GM18909 (cell line): ENCODE results near the gene ROMO1.

Source experiments
- ATAC-seq: cut with Tn5 transposase; IDR thresholded peaks from one replicate; pipeline ENCODE4 v1.9.1; 2021; ENCODE audit warnings: mild to moderate bottlenecking; ENCODE audit not compliant: unreplicated experiment, poor library complexity

ROMO1 gene

DNA sequence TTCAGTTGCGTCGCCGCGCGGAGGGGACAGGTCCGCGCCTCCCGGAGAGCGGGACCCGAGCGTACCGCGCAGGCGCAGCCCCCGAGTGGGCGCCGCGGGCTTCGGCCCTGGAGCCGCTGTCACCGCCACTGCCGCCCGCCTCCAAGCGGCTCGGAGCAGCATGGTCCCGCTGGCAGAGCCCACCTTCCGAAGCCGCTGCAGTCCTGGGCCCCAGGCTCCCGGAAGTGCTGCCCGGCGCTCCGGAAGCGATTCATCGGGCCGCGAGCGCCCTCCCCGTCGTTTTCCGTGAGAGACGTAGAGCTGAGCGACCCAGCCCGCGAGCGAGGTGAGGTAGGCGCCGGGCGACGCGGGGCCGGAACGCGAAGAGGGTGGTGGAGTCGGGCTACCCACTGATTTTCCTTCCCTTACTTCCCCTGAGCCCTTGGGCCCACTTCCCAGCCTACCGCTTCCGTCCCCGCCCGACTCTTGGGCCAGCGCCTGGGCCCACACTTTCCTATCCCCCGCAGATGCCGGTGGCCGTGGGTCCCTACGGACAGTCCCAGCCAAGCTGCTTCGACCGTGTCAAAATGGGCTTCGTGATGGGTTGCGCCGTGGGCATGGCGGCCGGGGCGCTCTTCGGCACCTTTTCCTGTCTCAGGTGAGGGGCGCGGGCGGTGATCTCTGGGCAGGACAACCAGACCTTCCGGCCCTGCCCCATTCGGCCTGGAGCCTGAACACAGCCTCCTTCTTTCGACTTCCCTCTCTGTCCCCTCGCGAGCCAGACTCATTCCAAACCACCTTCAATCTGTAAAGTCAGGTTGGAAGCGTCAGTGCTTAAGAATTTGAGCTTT, at the start of gene ROMO1, which contains the start of gene NFS1:
Gene ROMO1, plus strand, starts transcription at position 279 of the 830 bp plus-strand sequence. Its CDS starts 228 bp downstream, at position 507.
Gene NFS1, minus strand, starts transcription at position 226 of the 830 bp plus-strand sequence. Its CDS starts 64 bp downstream, at position 162.
- peak; percentile 80 for ATAC-seq

GRCh38 chr20:35650632-35651031, 48.6 kb upstream of the ROMO1 start:
- no peak for ATAC-seq

DNA sequence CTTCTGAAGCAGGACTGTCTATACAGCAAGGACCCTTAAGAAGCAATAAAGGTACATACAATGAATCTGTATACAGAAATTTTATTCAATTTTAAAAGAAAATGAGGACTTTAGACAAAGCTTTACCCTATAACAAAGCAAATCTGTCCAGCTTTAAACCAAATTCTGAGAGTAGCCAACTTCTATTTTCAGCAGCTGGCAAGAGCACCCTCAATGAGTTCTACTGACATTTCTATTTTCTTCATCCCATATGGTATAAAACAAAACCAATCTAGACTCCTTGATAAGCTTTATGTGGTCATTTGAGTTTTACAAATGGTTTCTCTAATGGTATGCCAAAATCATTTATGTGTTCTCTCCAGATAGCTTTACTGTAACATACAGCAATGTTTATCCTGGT, 47.2 kb upstream of the ROMO1 start:
- no peak for ATAC-seq

DNA sequence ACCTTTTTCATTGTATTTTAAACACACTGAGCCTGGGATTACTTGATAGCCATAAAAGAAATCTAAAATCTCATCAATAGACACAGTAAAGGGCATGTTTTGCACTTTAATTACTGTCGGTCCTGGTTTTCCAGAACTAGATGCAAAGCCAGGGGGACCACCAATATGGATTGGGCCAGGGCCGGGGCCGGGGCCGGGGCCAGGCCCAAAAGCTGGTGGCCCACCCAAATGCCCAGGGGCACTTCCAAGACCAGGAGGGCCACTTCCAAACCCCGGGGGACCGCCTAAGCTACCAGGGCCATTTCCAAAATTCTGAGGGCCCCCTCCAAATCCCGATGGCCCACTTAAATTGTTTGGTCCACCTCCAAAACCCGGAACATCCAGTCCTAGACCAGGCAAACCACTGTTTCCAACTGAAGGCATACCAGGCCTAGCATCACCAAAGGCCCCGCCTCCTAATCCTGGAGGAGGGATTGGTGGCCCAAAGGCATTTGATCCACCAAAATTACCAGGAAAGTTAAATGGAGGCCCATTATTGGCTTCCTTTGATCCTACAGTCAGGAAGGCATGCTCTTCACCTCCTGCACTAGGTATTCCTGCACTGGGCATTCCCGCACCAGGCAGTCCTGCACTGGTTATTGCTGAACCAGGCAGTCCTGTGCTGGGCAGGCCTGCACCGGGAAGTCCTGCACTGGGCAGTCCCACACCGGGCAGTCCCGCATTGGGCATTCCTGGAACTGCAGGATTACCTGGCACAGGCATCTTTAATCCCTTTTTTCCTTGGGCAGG, 46.4 kb upstream of the ROMO1 start:
- no peak for ATAC-seq

DNA sequence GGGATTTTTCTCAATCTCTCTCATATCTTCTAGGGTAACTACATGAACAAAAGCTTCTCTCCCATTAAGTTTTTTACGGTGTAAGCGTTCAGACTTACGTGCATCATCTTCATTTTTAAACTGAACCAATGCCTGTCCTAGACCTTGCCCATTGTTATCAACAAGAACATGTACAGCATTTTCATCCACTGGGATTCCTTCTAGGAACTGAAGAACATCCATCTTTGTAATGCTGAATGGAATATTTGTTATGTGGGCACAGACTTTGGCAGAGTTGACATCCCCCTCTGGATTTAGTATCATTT, 45.8 kb upstream of the ROMO1 start:
- ATAC-seq: no peak

GRCh38 chr20:35653893-35654292, 45.3 kb upstream of the ROMO1 start:
- ATAC-seq: no peak

GRCh38 chr20:35654415-35654814, 44.8 kb upstream of the ROMO1 start:
- no peak for ATAC-seq

DNA sequence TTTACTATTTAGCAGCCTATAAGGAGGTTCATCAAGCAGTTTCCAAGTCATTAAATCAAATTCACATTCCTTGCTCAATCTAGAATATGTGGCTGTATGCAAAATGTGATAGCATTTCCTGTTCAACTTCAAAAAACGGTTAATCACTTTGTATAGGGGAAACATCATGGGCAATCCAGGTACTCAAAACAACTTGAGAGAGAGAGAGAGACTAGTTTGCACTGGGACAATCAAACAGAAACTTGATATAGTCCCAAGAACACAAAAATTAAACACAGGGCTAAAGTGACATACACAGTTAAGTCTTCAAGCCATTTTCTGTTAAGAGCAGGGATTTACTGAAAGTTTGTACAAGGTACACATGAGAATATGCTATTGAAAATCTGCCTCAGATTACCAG, 41.9 kb upstream of the ROMO1 start:
- no peak for ATAC-seq

DNA sequence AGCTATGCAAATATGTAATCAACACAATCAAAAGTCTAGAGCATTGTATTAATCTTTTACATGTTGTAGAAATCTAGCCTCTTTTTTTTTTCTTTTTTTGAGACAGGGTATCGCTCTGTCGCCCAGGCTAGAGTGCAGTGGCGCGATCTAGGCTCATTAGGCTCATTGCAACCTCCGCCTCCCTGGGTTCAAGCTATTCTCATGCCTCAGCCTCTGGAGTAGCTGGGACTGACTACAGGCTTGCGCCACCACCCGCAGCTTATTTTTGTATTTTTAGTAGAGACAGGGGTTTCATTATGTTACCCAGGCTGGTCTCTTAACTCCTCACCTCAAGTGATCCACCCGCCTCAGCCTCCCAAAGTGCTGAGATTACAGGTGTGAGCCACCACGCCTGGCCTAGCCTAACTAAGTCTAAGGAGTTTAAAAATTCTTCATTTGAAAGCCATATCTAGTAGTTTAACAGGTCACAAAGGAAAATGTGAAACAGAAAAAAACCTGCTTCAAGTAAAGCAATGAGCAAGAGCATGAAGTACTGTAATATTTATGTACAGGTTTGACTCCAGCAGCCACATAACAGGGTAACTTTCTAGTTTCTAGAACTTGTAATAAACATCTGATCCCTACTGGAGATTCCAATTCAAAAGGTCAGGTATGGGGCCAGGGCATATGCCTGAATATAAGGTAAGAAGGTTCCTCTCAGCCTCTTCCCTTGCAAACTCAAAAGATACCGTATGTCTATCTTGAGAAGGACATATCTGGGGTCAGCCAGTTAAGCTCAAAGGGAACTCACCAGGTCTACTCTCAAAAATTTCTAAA, 38.9 kb upstream of the ROMO1 start:
- no peak for ATAC-seq

DNA sequence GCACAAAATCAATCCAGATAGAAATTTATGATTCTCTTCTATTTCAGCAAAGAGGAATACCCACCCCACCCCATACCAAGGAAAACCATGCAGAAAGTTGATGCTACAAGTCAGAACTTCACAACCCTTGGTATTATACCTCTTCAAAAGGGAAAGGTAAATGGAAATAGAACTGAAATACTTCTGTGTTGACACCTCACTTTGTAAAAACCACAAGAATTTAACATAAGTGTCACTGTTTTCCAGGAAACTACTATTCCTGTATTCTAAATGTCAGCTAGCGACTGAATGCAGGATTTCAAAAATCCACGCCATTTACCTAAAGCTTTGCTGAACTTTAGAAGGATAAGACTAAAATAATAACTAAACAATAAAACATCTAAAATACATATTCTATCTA, 38.2 kb upstream of the ROMO1 start:
- ATAC-seq: no peak

GRCh38 chr20:35661908-35662307, 37.3 kb upstream of the ROMO1 start:
- no peak for ATAC-seq

- ATAC-seq: no peak
Measured at GRCh38 chr20:35662551-35662950, 36.7 kb upstream of the ROMO1 start.

DNA sequence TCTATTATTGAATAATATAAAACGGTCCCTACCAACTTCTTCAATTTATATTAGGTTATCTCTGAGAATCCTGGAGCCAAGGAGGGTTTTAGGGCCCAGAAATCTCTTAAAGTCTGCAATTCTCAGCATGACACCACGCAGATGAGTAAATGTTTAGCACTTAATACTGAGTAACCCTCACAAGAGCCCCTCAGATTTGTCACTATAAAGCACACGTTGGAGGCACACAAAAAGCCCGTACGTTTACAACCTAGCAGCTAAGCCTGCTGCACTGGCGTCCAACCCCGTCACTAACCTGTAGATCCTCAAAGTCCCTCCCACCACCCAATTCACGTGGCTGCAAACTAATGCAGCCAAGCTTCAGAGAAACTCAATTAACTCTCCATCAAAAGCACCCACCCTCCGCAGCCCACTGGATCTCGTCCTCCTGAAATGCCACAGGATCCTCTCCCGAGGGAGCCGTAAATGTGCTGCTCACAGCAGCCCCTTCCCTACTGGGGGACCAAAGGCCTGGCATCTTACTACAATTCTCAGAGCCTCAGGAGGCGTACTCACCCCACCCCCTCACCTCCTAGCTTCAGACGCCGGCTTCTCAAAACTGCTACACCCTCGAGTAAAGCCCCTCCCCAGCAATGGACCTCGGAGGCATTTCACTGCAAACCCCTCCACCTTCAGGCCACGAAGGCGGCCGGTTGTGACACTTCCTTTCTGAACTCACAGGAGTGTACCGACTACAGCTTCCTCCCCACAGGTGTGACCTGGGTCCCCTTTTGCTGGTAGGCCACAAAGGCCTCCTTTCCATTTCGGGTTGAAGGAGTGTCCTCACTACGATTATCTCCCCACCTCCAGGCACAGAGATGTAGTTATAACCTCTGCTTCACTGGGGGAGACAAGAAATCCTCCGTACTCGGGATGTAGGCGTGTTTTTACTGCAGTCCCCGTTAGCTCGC, 35.4 kb upstream of the ROMO1 start:
- ATAC-seq: peak; percentile 25

GRCh38 chr20:35664466-35665206, 34.6 kb upstream of the ROMO1 start, which contains the start of the genes CPNE1 and RBM12:
TSS of gene CPNE1 (minus strand) at chr20:35664900. CDS start at chr20:35632923, 31,977 bp downstream.
TSS of gene RBM12 (minus strand) at chr20:35664900. CDS start at chr20:35655322, 9,578 bp downstream.
- peak; percentile 77 for ATAC-seq

GRCh38 chr20:35665949-35666288, 33.3 kb upstream of the ROMO1 start:
- ATAC-seq: no peak

DNA sequence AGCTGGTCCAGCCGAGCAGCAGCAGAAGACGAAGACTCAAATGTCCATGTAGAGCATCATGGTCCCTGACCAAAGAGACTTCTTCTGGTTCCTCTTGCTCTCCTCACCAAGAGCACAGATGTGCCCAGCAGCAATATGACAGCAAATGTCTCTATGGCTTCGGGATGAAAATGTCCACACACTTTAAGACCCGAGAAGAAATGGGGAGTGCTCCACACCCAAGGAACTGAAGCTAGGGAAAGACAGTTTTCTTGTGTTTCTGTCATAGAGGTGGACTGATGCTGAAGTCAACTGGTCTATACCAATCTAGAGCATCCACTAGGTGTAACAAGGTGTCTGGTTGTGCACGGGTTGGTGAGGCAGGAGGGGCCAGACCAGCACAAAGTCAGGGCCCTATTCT, 30.0 kb upstream of the ROMO1 start:
- ATAC-seq: no peak

GRCh38 chr20:35669681-35670080, 29.5 kb upstream of the ROMO1 start:
- ATAC-seq: no peak

GRCh38 chr20:35673884-35674283, 25.3 kb upstream of the ROMO1 start:
- ATAC-seq: no peak

DNA sequence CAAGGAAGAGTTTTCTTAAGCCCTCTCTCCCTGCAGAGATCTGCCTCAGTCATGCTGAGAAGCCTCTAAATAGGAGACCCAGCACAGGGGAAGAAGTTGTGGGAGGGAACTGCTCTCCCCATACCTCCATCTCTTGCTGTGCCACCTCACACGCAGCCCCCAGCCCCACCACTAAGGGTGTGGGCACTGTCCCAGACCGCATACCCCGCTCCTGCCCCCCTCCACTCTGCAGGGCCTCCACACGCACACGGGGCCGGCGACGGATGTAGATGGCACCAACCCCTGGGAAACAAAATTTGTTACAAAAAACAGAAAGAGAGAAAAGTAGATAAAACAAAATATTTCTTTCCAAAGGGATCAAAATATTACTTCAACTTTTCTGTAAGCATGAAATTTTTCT, 24.3 kb upstream of the ROMO1 start:
- ATAC-seq: no peak
